ENCODE results near the gene PAN3.

GRCh38 chr13:28282451-28282850 is 144.1 kb downstream of the PAN3 start:
- TF ChIP-seq CTCF (IDR thresholded peaks at IDR 0.05 in 8 of 11, conservative IDR thresholded peaks at IDR 0.05 in 3 of 11) (no peak), POLR2A (IDR thresholded peaks at IDR 0.05) (no peak), POLR2AphosphoS5 (IDR thresholded peaks at IDR 0.05) (no peak)
